ENCODE results near the gene NNMT.

The NNMT gene

DNA sequence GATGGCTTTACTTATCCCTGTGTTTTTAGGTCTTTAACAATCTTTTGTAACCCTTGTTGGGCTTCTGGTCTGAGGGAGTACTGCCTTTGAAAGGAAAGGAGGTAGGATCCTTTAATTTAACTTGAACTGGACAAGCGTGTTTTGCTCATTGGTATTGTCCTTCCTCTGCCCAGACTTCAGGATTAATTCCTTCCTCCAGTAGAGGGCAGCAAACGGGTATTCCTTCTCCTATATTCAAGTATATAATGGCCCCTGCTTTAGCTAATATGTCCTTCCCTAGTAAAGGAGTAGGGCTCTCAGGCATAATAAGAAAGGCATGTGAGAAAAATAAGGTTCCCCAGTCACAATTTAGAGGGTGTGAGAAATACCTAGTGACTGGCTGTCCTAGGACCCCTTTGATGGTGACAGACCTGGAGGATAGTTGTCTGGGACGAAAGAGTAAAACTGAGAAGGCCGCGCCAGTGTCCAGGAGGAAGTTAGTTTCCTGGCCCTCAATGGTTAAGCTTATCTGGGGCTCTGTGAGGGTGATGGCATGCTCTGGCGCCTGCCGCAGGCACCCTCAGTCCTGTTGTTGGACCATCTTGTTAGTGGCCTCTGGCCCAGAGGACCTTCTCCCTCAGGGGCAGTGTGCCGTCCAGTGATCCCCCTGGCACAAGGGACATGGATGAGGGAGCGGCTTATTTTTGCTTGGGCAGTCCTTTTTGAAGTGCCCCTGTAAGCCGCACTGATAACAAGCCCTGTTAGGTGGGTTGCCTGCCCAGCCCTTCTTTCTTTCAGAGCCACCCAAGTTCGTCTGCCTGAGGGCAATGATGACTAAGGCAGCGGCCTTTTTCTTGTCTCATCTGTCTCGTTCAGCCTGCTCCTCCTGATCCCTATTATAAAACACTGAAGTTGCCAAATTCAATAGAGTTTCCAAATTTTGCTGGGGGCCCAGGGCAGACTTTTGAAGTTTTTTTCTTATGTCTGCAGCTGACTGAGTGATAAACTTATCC, 52.3 kb downstream of the NNMT start:
- peak; percentile 49 for DNase-seq (ENCODE audit: low spot score)

GRCh38 chr11:114350022-114350421, 53.8 kb downstream of the NNMT start:
- DNase-seq (ENCODE audit: low spot score): no peak

GRCh38 chr11:114353443-114353842, 57.2 kb downstream of the NNMT start:
- DNase-seq (ENCODE audit: low spot score): no peak

GRCh38 chr11:114354076-114354475, 57.9 kb downstream of the NNMT start:
- DNase-seq (ENCODE audit: low spot score): no peak

DNA sequence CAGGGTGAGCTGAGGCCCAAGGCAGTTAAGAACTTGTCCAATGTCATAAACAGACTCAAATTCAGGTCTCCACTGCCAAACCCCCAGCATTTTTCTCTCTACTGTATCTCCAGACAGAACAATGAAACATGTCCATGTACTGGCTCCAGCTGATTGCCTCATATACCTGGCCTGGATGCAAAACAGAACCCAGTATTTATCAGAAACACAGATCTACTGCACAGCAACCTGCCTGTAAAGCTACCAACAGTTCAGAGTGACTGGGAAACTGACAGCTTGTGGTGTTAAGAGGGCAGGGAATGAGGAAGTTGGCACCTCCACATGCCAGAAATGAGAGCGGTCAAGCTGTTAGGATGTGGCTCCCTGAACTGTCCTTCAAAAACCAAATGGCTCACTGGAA, 62.5 kb downstream of the NNMT start:
- no peak for DNase-seq (ENCODE audit: low spot score)

DNA sequence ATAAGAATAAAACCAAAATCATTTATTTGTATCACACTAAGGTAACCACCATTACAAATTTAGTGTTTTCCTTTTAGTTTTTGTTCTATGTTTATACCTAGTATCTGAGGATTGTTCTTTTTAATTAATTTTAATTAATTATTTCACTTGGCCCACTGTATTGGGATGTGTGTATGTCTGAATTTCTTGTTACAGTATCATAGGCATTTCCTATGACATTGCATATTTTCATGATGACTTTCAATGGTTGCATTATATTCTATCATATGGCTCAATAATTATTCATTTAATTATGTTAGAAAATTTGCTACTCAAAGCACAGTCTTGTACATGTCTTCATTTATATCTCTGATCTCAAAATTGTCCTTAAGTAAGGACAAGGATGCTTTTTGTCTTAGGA, 63.1 kb downstream of the NNMT start:
- DNase-seq (ENCODE audit: low spot score): no peak

DNA sequence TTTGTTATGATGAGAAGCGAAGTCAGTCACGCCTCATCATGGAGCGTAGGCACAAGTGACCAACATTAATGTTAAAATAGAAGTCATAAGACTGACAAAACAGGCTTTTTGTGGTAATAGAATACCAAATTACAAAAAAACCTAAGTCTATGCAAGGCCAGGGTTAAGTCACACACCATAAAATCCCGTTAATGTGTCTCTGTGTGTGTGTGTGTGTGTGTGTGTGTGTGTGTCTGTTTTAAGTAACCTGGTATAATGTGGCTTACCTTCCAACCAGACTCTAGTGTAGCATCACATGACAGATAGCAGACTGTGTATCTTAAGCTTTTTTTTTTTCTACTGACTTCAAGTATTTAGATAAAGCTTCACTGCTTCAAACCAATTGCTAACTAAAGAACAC, 66.1 kb downstream of the NNMT start:
- DNase-seq (ENCODE audit: low spot score): no peak

DNA sequence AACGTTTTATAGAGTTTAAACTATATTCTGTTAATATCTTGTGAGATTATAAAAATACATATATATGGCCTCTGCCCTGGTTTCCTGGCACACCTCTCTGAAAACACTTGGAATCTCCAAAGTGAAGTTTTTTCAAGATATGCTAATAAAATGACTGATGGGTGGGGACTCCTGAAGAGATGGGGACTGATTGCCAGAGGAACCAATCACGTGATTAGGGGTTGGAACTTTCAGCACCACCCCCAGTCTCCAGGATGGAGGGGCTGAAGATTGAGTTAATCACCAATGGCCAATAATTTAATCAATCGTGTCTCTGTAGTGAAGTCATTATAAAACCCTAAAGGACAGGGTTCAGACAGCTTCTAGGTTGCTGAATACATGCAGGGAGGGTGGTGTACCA, 66.8 kb downstream of the NNMT start:
- DNase-seq (ENCODE audit: low spot score): no peak

Data from putamen (tissue), 1 donor.